Erythroblast (primary cell): ENCODE data around the gene ANXA5.

ENCODE experiments used
- GATA1 ChIP-seq: IDR thresholded peaks from 2 replicates; pipeline ENCODE4 v1.6.1; 2011; ENCODE audit warnings: low read depth, mild to moderate bottlenecking, control low read depth, low read length, moderate library complexity
- POLR2A ChIP-seq: IDR thresholded peaks from 2 replicates; pipeline ENCODE4 v1.6.1; 2011; ENCODE audit warnings: mild to moderate bottlenecking, low read length

DNA sequence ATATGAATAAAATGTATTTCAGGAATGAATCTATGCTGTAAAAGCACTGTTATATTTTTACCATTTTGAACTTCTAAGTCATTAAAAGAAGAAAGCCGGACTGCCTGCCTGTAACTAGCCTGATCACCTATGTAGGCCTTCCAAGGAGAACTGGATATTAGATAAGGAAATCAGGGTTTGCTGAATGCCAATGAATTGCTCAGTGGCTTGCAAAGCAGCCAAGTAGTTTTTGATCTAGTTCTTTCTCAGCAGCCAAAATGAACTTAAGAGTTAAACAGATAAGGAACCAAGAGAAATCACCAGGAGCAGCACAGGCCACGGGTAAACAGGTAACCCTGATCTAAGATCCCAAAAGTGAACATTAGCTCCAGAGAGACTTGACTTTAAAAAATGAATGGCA is 3.3 kb downstream of the ANXA5 start:
- TF ChIP-seq POLR2A (no peak), GATA1 (no peak)
